Transverse colon (tissue), 4 donors: ENCODE data around the gene MAGI1. TPM values are rescaled to one million over a fixed set of nuclear protein-coding genes. Genes with fewer than 3 reads are reported as not detected.

ENCODE experiments used
- DNase-seq: peaks from one replicate; pipeline ENCODE4 v3.0.0-alpha.2; 2019
- H3K27ac ChIP-seq, 4 donors: fragments of 200-600 bp; sonication (generic); 2 replicates each; pipeline ENCODE4 v1.5.1; 2016 to 2018; ENCODE audit warnings: inconsistent platforms in 4 of 4
- H3K27me3 ChIP-seq: fragments of 200-600 bp; sonication (generic); 2 replicates; pipeline ENCODE4 v1.5.1; 2017; ENCODE audit warnings: inconsistent platforms
- H3K36me3 ChIP-seq, 4 donors: fragments of 200-600 bp; sonication (generic); 2 replicates each; pipeline ENCODE4 v1.5.1; 2017 to 2019; ENCODE audit warnings: inconsistent platforms in 4 of 4
- H3K4me1 ChIP-seq, 4 donors: fragments of 200-600 bp; sonication (generic); 2 replicates each; pipeline ENCODE4 v1.5.1; 2017 to 2020; ENCODE audit warnings: inconsistent platforms in 4 of 4
- H3K4me3 ChIP-seq, 4 donors: fragments of 200-600 bp; sonication (generic); 1 replicate in 1 of 4; 2 replicates in 3 of 4; pipeline versions ENCODE4 v1.5.1 to v1.6.1; 2017 to 2019; ENCODE audit warnings: inconsistent platforms in 4 of 4
- H3K9me3 ChIP-seq, 2 donors: fragments of 200-600 bp; sonication (generic); 2 replicates each; pipeline ENCODE4 v1.5.1; 2017 to 2019; ENCODE audit warnings: inconsistent platforms in 2 of 2
- EP300 ChIP-seq: sonication (generic); formaldehyde crosslinking; IDR thresholded peaks from one replicate; pipeline ENCODE4 v1.6.1; 2017; ENCODE audit warnings: antibody characterized with exemption, low read depth
- POLR2A ChIP-seq: fragments of 450-650 bp; IDR thresholded peaks from one replicate; pipeline ENCODE4 v1.6.1; 2016; ENCODE audit warnings: antibody characterized with exemption, mild to moderate bottlenecking, moderate library complexity
- POLR2AphosphoS5 ChIP-seq, 3 donors: sonication (generic); formaldehyde crosslinking; IDR thresholded peaks; one replicate each; pipeline ENCODE4 v1.6.1; 2016; ENCODE audit warnings: antibody characterized with exemption in 3 of 3
- WGBS, 2 donors: methylation state at CpG; one replicate each; pipeline ENCODE4 v1.1.5; 2018; ENCODE audit warnings: low coverage in 1 of 2; 5-methylcytosine and 5-hydroxymethylcytosine counted together
- in situ Hi-C, 4 donors: fragments of 200-750 bp; cut with MboI; loops; one replicate each; pipeline versions ENCODE4 v1.15.0 to v1.15.1; 2017; ENCODE audit warnings: low sequenced_read_pairs in 3 of 4, low pct_ligation_motif_present in 1 of 4, low pct_unique_long_range_greater_than_20kb in 1 of 4
- intact Hi-C: fragments of 100-400 bp; cut with DNase I; formaldehyde crosslinking; loops from one replicate; pipeline ENCODE4 v1.15.1; 2023; ENCODE audit warnings: low total_unique reads
- total RNA-seq, 4 donors: library from RNA; depleted of rRNA; stranded (reverse); fragments of >200 nt; gene quantifications; one replicate each; pipeline ENCODE4 v1.1.0, GENCODE V29; 2016
- TF ChIP-seq, protein P1 (sequence below), 5 experiments: fragments of 200-600 bp in 3 of 5; fragments of 450-650 bp in 2 of 5; sonication (generic) in 3 of 5; IDR thresholded peaks; 1 replicate in 2 of 5; 2 replicates in 3 of 5; pipeline ENCODE4 v1.5.1; 2016 to 2017; ENCODE audit warnings: antibody characterized with exemption in 5 of 5, inconsistent platforms in 3 of 5, mild to moderate bottlenecking in 2 of 5, moderate library complexity in 1 of 5

MAGI1 gene
- total RNA-seq, 4 donors from 2014 or later: 50.8 to 190 (median 67.4) TPM

DNA sequence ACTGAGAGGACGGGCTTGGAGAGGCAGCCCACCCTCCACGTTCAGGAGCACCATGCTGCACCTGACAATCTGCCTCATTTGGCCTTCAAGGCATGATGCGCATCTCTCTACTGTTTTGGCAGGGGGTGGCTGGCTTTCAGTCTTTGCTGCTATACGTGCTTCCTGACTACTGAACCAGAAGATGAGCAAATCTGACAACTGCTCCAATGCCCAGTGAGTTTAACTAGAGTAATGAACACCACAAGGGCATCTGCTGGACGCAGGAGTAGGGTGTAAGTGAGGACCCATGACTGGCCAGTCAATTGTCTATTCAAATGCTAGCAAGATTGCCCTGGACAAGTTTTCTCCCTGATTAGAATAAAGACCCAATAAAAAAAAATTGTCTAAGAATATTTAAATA, 335.7 kb downstream of the MAGI1 start:
- Histone ChIP-seq H3K36me3 (no peaks in the 10 kb centered on the region), H3K9me3 (no peaks in the 10 kb centered on the region), H3K4me1 (no peaks in the 10 kb centered on the region), H3K4me3 (no peak overlapping the region), H3K27me3 (no peaks in the 10 kb centered on the region), H3K27ac (no peak overlapping the region)
- TF ChIP-seq, protein P1, sequence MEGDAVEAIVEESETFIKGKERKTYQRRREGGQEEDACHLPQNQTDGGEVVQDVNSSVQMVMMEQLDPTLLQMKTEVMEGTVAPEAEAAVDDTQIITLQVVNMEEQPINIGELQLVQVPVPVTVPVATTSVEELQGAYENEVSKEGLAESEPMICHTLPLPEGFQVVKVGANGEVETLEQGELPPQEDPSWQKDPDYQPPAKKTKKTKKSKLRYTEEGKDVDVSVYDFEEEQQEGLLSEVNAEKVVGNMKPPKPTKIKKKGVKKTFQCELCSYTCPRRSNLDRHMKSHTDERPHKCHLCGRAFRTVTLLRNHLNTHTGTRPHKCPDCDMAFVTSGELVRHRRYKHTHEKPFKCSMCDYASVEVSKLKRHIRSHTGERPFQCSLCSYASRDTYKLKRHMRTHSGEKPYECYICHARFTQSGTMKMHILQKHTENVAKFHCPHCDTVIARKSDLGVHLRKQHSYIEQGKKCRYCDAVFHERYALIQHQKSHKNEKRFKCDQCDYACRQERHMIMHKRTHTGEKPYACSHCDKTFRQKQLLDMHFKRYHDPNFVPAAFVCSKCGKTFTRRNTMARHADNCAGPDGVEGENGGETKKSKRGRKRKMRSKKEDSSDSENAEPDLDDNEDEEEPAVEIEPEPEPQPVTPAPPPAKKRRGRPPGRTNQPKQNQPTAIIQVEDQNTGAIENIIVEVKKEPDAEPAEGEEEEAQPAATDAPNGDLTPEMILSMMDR (IDR thresholded peaks at IDR 0.05): no peak
- TF ChIP-seq POLR2AphosphoS5 (IDR thresholded peaks at IDR 0.05): no peak
- no peak for TF ChIP-seq POLR2A
- no peak for TF ChIP-seq EP300
- intact Hi-C loops (no loop called here), in situ Hi-C loops (no loop called here)
- 92% methylated on average over 5 of the region's 5 CpGs; no CpG with 5 or more reads in 1 of the 2 donors for WGBS, 2 donors
- no peak for DNase-seq

DNA sequence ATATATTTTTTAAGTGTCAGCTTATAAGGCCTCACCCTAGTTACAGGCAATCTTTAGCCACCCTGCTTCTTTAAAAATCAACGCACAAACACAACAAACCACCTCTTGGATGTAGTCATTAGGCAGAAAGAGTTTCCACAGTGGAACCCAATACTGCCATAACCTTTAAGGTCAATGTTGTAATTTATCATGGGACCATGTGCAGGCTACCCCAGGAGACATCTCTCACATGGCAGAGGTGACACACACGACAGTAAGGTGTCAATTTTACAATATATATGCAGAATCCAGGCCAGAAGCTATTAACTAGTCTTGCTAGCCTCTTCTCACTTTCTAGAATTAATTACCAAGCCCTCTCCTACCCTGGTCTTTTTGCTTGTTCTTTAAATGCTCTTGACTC, 336.5 kb downstream of the MAGI1 start:
- TF ChIP-seq EP300 (no peak), POLR2A (no peak), POLR2AphosphoS5 (IDR thresholded peaks at IDR 0.05) (no peak)
- TF ChIP-seq, protein P1 (IDR thresholded peaks at IDR 0.05): no peak
- 78 to 81% methylated on average over 2 of the region's 2 CpGs for WGBS, 2 donors
- H3K36me3 ChIP-seq: no peaks in the 10 kb centered on the region

DNA sequence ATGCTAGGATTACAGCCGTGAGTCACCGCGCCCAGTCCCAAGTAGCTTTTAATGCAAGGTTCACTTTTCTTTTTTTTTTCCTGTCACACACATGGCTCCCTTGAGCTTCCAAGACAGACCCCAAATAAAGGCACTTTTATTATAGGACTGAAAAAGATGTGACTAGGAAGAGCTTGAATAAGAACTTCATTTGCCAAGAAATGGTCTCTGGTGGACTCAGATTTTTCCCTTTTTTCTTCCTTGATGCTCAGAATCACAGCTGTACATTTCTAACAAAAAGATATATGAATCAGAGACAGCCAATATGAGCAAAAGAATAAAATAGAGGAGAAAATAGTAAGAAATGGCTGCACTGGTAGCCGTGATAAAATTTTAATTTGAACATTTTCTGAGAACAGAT, 337.2 kb downstream of the MAGI1 start:
- intact Hi-C loops (no loop called here), in situ Hi-C loops (no loop called here)
- no peak for TF ChIP-seq POLR2AphosphoS5 (IDR thresholded peaks at IDR 0.05)
- TF ChIP-seq, protein P1 (IDR thresholded peaks at IDR 0.05): no peak
- TF ChIP-seq POLR2A: no peak
- TF ChIP-seq EP300: no peak
- WGBS, 2 donors: 95 to 97% methylated on average over 4 of the region's 4 CpGs
- H3K27ac ChIP-seq: no peak overlapping the region
- no peaks in the 10 kb centered on the region for H3K9me3 ChIP-seq
- no peak overlapping the region for H3K4me3 ChIP-seq
- no peaks in the 10 kb centered on the region for H3K4me1 ChIP-seq
- no peaks in the 10 kb centered on the region for H3K27me3 ChIP-seq
- H3K36me3 ChIP-seq: no peaks in the 10 kb centered on the region
- DNase-seq: no peak

More for the DNA sequence above, 336.5 kb downstream of the MAGI1 start:
- Histone ChIP-seq H3K4me3 (no peak overlapping the region), H3K4me1 (no peaks in the 10 kb centered on the region), H3K9me3 (no peaks in the 10 kb centered on the region), H3K27ac (no peak overlapping the region), H3K27me3 (no peaks in the 10 kb centered on the region)
- intact Hi-C loops: no loop called here
- in situ Hi-C loops: no loop called here
- no peak for DNase-seq

DNA sequence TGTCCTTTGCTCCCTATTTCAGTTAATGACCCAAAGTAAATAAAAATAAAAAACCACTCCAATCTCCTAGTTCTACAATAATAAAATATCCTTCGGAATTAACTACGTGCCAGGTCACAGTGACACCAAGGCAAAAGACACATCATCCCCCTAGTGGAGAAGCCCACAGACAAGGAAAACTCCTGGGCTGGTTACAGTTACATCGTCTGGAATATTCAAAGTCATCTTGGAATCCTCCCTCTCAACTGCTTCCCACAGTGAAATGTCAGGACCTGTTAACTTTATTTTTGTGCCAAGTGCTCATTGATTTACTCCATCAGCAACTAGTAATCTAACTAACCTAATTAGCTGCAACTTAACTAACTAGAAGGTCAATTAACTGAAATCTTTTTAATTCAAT, 349.3 kb downstream of the MAGI1 start:
- Histone ChIP-seq H3K9me3 (no peaks in the 10 kb centered on the region), H3K27ac (no peak overlapping the region), H3K4me1 (no peaks in the 10 kb centered on the region), H3K27me3 (no peaks in the 10 kb centered on the region), H3K4me3 (no peak overlapping the region), H3K36me3 (no peaks in the 10 kb centered on the region)
- no peak for DNase-seq
- TF ChIP-seq, protein P1 (IDR thresholded peaks at IDR 0.05): no peak
- TF ChIP-seq POLR2A: no peak
- intact Hi-C loops: no loop called here
- 71% methylated on average over 3 of the region's 3 CpGs for WGBS, 2 donors
- in situ Hi-C loops: no loop called here
